HG02970 (cell line): ENCODE data around the gene APBA1.
"Not testable (repeated sequence)": the region's sequence is repeated elsewhere in the genome, so short reads cannot be mapped to it uniquely, and the experiment has no call there.

ENCODE experiments used
- ATAC-seq: cut with Tn5 transposase; IDR thresholded peaks from one replicate; pipeline ENCODE4 v1.9.1; 2021; ENCODE audit warnings: mild to moderate bottlenecking, moderate library complexity, moderate number of reproducible peaks; ENCODE audit not compliant: unreplicated experiment, low FRiP score

Gene APBA1

DNA sequence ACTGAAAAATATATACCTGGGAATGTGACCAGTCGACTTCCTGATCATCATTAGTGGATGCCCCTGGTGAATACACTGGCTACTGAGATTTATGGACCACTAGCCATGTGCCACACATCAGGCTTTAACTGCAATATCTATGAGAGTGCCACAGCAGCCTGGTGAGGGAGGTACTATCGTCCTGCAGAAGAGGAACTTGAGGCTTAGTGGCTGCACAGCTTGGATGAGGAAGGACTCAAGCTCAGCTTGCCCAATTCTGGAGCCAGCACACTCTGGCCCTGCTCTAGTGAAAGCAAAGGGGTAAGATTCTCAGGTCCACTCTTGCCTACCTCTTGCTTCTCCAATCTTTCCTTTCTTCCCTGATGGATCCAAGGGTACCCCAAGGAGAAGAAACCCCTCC, 217.8 kb downstream of the APBA1 start:
- ATAC-seq: no peak

DNA sequence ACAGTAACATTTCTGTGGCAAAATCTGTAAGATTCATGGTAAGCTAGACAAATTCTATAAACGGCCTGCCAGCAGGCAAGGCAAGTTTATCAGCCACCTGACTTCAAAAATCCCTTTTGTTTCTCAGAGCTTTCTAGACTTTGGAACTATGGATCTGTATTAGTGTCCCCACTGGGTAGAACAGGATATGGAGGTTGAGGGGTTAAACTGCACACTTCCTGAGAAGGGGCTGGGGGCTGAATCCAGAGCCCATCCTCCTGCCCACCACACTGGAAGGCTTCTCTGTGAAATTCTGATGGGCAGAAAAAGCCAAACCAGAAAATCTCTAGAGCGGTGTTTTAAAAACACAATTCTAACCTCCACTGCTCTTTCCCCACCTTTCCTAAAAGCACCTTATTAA, 218.4 kb downstream of the APBA1 start:
- no peak for ATAC-seq

DNA sequence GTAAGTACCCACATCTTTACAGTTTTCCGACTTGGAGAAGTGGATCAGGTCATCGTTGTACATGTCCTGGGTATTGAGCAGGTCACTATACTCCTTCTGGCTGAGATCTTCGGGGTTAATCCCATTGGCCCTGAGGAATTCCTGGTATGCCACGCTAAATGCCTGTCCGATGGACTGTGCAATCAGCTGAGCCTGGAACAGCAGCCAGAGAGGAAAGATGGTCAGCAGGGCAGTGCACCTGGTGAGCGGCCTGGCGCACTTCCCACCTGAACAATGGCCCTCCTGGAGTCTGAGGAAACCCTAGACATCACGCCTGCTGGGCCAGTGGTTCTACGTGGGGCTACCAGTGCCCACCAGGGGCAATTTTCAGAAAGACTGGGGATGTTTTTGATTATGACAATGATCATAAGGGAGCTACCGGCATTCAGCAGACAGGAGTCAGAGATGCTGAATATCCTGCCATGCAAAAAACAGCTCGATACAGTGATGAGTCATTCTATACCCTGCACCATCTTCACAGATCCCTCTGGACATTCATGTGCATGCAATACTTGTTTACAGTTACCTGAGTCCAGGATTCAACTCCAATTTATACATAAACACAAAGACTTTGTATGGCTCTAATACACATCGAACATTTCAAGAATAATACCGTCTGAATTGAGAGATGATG, 219.9 kb downstream of the APBA1 start:
- ATAC-seq: no peak

DNA sequence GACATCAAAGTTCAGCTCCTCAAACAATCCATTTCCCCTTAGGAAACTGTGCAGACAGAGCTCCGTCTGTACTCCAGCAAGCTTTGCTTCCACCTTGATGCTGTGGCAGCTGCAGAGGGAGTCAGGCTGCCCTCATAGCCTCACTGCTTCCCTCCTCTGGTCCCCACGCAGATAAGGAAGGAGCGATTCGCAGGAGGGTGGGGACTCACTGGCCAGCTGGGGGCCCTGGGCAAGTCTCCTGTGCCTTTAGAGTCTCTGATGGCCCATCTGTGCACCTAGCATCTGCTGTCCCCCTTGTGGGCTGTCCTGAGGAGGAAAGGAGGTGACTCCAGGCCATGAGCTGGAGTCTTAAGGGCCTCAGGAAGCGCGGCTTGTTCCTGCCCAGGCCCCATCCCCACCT, 225.7 kb downstream of the APBA1 start:
- ATAC-seq: no peak

DNA sequence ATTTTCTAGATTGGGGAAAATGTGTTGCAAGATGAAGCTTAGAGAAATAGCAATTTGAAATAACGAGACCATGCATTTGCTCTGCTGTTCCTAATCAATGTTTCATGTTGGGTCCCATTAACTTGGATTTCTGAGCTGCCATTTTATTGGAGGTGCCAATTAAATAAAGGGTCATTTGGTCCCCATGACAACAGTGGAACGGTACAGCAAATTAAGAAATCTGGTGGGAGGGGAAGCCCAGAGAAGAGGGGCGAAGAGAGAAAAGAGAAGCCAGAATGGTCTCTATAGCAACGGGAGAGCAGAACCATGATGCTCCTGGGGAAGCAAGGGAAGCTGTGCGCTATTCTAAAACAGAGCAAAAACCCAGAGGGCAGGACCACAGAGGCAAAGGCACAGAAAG, 226.9 kb downstream of the APBA1 start:
- no peak for ATAC-seq

DNA sequence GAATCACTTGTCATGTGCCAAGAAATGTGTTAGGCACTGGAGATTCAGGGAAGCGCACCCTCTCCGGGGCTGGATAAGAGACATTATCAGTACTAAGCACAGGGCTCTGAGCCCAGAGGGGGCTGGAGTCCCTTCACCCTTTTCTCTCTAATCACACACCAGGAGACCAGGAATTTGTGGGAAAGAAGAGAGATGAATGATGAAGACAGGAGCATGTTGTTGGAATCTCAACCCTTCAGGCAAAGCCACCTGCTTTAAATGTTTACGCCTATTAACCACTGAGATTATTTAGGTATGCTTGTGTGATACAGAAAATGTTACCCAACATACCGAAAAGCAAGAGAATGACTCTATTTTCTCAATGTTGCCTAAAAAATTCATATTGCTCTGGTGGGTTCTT, 227.4 kb downstream of the APBA1 start:
- ATAC-seq: no peak

DNA sequence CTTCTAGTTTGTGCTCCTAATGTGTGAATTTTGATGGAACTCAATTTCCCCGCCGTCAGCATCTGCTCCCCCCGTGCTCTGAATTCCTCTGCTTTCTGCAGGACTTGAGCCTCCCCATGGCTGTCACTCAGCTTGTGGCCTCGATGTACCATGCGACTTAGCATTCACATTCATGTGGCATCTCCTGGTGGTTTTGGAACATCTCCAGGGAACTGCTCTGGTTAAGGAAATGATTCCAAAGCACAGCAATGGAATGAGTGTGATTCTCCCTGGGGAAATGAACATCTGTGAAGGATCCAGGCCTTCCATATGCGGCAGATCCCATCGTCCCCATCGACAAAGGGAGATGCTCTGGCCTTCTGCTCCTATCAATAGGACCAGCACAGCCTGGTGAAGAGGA, 228.2 kb downstream of the APBA1 start:
- no peak for ATAC-seq

DNA sequence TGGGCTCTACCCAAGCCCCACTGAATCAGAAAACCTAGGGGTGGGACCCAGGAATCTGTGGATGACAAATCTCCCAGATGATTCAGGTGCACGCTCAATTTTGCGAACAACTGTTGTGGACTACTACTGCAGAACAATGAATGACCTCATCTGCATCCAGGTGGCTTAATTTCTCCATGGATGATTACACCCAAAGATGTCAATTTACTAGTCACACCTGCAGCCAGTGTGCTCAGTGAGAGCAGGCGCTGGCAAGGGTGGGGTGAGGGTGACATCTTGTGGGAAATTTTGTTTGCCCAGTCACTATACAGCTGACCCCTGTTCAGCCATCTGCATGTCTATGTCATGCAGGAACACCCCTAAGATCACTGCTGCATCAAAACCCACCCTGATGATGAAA, 229.0 kb downstream of the APBA1 start:
- ATAC-seq: no peak

DNA sequence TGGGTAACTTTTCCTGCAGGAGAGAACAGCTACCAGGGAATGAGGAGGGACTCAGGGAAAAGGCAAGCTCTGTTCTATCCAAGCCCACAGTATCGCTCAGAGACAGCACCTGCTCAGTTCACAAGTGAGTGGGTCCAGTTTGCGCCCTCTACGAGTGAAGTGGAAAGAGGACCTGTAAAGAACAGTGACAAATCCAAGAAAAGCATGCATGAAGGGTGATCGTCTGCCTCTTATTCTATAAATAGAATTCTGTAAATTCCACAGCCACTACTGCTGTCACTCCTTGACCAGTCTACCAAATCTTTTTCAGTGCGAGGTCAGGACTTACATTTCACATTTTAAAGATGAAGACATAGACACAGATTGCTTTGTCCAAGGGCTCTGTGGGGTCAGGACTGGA, 229.7 kb downstream of the APBA1 start:
- ATAC-seq: no peak

DNA sequence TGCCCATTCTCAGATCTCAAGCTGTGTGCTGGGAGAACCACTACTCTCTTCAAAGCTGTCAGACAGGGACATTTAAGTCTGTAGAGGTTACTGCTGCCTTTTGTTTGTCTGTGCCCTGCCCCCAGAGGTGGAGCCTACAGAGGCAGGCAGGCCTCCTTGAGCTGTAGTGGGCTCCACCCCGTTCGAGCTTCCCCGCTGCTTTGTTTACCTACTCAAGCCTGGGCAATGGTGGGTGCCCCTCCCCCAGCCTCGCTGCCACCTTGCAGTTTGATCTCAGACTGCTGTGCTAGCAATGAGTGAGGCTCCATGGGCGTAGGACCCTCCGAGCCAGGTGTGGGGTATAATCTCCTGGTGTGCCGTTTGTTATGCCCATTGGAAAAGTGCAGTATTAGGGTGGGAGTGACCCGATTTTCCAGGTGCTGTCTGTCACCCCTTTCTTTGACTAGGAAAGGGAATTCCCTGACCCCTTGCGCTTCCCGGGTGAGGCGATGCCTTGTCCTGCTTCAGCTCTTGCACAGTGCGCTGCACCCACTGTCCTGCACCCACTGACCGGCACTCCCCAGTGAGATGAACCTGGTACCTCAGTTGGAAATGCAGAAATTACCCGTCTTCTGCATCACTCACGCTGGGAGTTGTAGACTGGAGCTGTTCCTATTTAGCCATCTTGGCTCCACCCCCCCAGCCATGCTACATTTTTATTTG, 231.8 kb downstream of the APBA1 start:
- not testable (repeated sequence) for ATAC-seq

DNA sequence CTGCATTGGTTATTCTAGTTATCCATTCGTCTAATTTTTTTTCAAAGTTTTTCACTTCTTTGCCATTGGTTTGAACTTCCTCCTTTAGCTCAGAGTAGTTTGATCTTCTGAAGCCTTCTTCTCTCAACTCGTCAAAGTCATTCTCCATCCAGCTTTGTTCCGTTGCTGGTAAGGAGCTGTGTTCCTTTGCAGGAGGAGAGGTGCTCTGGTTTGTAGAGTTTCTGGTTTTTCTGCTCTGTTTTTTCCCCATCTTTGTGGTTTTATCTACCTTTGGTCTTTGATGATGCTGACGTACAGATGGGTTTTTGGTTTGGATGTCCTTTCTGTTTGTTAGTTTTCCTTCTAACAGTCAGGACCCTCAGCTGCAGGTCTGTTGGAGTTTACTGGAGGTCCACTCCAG, 232.5 kb downstream of the APBA1 start:
- not testable (repeated sequence) for ATAC-seq

DNA sequence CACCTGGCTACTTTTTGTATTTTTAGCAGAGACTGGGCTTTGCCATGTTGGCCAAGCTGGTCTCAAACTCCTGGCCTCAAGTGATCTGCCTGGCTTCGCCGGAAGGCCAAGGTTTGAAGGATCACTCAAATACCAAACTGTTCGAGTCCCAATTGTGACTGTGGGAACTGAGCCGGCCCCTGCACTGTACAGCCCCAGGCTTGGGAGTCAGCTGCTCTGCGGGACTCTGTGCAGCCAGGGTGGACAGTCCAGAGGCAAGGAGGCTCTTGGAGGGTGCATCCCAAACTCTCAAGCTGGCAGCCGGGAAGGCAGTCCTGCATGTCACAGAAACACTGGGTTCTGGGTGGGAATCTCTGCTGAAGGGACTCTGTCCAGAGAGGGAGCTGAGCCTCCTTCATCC, 238.2 kb downstream of the APBA1 start:
- no peak for ATAC-seq

DNA sequence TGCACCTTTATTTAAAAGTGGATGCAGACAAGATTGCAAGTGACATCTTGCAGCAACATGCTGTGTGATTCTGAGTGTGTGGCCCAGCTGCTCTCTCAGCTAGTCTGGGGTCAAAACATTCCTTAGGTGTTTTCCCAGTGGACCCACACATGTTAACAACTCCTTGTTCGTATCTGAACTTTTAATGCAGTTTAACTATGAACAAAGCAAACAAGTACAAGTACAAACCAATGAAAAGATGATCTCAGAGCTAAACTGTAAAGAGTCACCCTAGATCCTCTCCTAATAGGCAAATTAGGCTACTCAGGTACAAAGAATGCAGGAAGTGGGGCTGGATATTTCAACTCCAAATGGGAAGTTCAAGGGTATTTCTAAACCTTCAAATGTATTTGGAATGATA, 238.8 kb downstream of the APBA1 start:
- no peak for ATAC-seq

DNA sequence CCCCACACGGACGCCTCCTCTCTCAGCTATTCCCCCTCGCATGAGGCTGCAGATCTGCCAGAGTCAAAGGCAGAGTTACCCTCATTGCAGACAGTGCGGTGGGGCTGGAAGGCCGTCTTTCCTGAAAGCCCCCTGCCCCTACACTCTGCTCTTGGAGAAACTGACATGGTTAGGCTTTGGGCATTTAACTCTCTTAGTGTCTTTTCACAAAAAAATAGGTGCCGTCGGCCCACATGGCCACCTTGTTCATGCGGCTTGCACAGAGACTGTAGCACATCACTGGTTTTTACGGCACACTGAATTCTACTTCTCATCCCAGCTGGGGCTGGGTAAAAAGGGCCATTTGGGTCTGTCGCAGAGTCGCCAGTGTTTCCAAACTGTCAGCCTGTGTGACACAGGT, 239.5 kb downstream of the APBA1 start:
- no peak for ATAC-seq

DNA sequence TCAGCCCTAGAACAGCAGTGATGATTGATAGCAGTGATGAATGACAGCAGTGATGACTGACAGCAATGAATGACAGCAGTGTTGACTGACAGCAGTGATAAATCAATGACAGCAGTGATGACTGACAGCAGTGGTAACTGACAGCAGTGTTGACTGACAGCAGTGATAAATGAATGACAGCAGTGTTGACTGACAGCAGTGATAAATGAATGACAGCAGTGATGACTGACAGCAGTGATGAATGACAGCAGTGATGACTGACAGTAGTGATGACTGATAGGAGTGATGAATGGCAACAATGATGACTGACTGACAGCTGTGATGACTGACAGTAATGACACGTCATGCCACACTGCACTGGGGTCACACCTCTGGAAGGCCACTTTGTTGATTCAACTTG, 240.4 kb downstream of the APBA1 start:
- no peak for ATAC-seq

DNA sequence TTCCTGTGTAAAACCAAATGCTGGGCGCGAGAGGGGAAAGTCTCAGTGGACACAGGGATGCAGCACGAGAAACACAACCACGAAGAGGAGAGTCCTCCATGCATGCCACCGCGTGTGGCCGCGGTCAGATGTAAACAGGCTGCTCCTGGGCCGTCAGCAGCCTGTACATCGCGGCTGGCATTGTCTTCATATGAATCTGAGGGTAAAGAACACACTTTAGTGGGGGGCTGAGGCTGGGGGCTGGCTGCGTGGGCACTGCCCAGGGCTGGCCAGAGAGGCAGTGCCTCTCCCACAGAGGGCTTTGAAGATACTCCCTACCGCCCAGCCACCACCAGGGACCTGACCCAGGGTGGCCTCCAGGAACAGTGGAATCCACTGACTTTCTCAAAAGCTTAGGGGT, 241.0 kb downstream of the APBA1 start:
- no peak for ATAC-seq

DNA sequence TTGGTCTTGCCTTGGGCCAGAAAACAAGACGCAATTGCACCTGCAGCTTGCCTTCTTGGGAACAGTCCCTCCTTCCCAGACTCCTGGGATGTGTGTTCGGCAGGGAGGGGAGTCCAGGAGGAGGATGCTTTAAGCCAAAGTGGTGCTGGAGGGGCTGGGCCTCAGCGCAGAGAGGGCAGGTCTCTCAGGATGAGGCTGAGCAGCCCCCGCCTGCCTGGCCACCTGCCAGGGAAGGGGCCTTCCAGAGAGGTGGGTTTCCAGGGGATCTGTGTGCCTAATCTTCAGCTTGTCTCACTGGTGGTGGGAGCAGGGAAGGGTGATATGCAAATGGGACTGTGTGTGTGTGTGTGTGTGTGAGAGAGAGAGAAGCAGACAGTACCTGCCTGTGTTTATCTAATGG, 242.0 kb downstream of the APBA1 start:
- ATAC-seq: no peak

DNA sequence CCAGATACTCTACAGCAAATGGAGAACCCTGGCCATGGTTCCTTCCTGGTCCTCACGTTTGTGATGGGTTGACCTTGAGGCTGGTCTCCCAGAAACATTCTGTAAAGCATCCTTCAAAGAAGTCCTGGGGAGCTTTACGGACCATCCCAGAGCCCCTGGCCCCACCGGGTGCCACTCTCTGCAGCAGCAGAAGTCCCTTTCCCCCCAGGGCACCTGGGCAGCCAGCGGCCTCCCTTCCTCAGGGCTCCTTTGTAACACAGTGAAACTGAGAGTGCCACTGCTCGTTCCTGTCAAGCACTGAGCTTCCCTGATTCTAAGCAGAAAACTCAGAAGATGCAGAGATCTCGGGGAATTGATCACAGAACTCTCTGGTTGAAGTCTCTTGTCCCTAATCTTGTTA, 242.9 kb downstream of the APBA1 start:
- ATAC-seq: no peak

DNA sequence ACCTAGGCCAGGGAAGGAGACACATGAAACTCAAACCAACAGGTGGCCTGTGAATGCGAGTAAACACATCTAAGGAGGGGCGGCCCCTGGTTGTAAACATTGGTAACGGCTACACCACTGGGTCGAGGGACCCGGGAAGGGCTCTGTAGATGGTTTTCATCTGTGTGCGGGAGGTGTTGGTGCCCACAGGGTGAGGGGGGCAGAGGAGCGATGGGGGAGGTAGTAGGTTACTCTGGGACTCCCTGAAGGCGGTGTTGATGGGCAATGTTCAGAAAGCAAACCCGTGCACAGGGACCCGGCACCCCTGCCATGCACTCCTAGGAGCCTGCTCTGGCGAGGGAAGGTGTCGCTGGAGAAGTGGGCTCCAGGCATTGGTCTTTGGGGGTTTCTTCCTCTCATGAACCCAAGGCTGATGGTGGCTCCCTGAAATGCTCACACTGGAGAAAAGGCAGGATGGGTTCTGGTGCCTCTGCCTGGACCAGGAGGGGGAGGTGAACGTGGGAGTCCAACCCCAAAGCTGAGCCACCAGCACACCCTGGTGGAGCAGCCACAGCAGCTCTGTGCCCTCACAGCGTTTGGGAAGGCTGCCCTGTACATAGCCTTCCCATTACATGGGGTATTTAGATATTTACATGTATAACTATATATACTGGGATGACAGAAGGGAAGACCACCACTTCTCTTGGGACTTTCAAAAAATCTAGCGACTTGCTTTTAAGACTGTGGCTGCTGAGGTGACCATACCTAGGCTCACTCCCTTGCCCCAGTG, 244.0 kb downstream of the APBA1 start:
- no peak for ATAC-seq

DNA sequence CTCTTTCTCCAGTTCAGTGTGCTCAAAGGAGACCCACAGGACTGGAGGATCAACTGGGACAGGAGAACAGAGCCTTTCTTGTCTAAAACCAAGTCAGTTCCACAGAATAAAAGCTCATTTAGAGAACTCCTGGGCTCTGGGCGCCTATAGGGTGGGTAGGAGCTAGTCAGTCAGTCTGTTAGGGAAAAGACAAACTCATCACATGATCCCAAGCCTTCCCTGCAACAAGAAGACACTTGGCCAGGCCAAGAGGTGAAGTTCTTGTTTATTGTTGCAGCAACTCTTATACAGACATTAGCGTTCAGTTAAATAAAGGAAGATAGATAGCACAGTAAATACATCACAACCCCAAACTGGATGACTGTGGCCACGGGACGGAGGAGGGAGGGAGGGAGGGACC, 244.9 kb downstream of the APBA1 start:
- ATAC-seq: no peak

DNA sequence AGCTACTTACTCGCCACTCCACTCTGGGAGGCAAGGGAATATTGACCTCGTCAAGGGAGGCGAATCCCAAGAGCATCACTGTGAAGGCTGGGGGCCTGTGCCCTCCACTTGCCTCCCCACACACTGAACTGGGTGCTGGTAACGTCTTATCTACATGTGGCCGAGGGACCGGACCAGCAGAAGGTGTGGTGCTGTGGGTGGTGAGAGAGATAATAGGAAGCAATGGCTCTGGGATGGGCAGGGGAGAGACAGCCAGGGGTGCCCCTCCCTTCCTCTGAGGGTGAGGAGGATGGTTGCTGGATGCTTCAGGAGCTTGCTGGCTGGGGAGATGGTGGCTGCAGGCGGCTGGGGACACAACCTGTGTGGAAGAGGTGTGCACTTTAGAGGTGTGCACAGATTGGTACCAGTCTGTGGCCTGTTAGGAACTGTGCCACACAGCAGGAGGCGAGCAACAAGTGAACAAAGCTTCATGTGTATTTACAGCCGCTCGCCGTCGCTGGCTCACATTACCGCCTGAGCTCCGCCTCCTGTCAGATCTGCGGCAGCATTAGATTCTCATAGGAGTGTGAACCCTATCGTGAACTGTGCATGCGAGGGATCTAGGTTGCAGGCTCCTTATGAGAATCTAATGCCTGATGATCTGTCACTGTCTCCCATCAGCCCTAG, 246.9 kb downstream of the APBA1 start:
- no peak for ATAC-seq
